COR-L47 (cell line): ENCODE results near the gene TSC22D1.
A peak's percentile ranks its signal among the peaks of the same experiment; 100 is the strongest.
"Not testable (repeated sequence)": the region's sequence is repeated elsewhere in the genome, so short reads cannot be mapped to it uniquely, and the experiment has no call there.

ENCODE experiments used
- DNase-seq: peaks from one replicate; lab custom pipeline; 2025; lab: John Stamatoyannopoulos, UW

Gene TSC22D1

DNA sequence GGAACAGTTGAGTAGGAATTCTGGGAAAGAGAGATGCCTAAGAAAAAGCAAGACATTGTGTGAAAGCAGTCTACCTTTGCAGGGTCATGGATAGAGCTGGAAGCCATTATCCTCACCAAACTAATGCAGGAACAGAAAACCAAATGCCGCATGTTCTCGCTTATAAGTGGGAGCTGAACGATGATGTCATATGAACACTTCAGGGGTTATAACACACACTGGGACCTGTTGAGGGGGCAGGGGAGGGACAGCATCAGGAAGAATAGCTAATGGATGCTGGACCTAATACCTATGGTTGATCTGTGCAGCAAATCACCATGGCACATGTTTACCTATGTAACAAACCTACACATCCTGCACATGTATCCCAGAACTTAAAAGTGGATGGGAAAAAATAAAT, 69.9 kb downstream of the TSC22D1 start:
- no peak for DNase-seq

DNA sequence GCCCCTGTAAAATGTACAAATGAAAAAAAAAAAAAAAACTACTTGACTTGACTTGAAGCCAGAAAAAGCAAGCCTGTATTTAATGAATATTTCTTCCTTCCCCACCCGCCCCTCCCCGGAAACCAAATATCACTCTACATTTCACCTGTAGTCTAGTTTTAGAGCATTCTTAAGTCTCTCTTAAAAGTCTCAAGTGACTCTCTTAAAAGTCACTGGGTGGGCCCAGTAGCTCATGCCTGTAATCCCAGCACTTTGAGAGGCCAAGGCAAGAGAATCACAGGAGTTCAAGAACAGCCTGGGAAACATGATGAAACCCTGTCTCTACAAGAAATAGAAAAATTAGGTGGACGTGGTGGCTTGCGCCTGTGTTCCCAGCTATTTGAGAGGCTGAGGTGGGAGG, 72.0 kb downstream of the TSC22D1 start:
- no peak for DNase-seq

DNA sequence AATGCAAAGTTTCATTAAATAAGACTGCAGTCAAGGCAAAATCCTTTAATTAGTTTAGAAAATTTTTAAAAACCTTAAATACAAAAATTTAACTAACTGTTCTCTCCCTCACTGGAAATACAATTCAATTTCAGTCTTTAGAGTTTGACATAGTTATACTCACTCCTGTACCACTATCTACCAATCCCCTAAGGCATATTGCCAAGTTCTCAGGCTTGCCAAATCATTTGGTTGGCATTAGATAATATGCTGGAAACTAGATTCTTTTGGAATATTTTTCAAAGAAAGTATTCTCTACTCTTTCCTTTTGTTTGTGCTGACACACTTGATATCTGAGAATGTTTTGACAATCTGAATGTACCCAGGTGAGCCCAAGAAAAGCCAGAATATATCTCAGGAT, 77.2 kb downstream of the TSC22D1 start:
- DNase-seq: no peak

DNA sequence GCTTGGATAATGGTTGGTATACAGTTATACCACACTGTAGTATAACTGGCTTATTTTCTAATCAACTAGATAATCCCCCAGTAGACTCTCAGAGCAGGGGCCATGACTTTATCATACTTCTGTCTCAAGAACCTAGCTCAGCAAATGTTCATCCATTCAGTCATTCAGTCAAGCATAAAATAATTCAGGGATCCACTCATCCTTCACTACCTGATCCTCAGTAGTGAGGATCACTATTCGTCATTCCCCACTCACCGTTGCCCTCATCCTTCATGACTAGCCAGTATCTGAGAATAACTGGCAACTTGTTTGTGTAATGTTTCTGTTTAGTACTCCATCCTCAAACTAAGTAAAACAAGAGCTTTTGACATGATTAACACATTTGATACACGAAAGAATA, 77.6 kb downstream of the TSC22D1 start:
- no peak for DNase-seq

DNA sequence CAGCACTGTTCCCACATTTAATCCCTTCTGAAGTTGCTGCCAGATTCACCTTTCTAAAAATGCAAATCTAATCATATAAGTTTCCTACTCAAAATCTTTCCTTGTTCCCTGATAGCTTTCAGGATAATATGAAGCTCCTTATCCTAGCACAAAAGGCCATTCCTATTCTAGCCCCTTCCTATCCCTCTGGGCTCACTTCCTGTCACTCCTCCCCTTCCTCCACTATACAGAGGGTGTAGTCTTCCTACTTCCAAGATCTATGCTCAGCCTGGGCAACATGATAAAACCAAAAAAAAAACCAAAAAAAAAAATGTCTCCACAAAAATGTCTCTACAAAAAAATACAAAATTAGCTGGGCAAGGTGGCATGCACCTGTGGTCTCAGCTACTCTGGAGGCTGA, 78.3 kb downstream of the TSC22D1 start:
- no peak for DNase-seq

DNA sequence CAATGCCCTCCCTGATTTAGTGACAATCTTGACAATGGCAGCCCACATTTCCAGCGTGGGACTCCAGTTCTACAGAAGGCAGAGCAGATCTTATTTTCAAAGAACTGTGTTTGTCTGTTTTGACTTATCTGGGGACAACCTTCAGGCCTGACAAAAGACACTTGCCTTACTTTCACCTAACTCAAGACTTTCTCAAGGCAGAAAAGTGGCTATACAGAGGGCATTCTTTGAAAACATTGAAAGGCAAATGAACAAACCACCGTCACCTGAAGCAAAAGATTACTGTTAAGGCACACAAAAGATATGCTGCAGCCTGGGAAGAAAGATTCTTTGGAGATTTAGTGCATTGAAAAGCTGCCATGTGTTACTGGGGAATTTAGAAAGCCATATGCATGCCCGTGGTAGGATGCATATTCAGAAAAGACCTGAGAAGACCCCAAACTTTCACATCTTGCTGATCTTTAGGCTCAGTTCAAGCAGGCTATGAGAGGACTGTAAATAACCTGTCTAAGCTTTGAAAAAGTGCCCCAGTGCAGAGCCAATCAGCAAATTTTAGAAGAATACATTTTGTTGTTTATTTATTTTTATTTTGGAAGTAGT, 82.8 kb downstream of the TSC22D1 start:
- no peak for DNase-seq

DNA sequence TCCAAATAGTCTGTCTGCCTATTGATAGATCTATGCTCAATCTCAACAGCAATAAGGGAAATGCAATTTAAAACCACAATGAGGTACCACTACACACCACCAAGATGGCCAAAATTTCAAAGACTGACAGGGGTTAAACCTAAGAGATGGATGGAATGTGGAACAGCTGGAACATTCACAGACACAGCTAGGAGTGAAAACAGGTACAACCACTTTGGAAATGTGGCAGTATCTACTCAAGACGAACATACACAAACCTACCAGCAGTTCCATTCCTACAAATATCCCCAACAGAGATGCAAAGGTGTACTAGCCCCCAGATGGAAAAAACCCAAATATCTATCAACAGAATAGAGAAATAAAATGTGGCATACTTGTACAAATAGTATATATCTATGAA, 86.4 kb downstream of the TSC22D1 start:
- DNase-seq: no peak

DNA sequence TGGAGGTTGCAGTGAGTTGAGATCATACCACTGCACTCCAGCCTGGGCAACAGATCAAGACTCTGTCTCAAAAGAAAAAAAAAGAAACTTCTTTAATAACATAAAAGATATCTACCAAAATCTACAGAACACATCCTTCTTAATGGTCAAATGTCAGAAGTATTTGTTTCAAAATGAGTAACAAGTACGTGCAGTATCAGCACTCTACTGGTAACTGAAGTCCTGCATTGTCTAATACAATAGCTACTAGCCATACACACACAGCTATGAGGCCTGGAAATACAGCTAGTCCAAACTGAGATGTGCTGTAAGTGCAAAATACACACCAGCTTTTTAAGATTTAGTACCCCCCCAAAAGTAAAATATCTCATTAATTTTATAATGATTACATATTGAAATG, 88.1 kb downstream of the TSC22D1 start:
- no peak for DNase-seq

DNA sequence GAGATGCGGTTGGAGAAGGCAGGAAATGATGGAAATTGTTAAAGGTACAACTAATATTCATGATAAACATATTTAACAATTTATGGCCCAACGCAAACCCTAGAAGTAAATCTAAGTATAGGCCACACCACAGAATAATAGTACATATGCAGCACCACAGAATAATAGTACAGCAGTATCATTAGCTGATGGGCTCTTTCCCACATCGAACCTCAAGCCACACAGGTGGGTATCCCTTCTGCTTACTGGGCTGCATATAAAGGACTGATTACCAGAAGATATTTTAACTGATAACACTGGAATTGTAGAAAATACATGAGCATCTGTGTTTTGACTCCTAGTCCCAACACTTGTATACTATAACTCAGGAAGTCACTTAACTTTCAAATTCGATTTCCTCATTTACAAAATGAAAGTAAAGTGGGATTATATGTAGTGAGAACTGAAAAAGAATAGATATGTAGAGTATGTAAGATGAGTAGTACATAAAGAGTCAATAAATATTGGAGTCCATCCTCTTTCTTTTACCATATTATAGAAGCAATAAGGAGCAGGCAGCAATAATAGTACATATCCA, 91.5 kb downstream of the TSC22D1 start:
- DNase-seq: no peak

DNA sequence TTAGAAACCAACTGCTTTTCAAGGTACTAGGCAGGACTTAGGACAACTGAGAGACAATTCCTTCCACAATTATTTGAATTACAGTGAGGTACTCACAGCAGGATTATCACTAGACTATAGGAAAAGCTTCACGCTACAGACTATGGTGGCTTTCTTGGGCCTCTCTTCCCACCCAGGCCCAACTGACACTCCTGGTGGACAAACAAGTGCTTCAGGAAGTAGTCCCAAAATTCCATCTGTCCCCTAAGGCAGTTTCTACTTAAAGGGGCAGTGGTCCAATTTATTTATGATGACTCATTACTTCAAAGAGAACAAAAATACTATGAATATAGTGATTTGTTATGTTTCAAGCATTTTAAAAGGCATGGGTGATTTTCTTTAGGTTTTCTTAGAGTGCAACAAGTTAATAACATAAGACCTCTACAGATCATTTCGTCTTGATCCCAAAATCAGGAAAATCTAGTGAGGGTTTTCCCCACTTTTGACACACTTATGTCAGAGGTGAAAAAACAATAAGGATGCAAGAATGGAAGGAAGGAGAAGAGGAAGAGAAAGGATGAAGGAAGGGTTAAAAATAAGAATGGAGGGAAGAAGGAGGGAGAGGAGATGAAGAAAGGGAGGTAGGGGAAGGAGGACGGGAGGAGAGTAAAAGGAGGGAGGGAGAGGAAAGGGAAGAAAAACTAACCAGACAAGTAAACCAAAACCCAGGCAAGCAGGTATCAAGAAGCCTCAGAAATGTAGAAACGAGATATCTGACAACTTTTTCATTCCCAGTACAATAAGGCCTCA, 101.8 kb downstream of the TSC22D1 start:
- no peak for DNase-seq

DNA sequence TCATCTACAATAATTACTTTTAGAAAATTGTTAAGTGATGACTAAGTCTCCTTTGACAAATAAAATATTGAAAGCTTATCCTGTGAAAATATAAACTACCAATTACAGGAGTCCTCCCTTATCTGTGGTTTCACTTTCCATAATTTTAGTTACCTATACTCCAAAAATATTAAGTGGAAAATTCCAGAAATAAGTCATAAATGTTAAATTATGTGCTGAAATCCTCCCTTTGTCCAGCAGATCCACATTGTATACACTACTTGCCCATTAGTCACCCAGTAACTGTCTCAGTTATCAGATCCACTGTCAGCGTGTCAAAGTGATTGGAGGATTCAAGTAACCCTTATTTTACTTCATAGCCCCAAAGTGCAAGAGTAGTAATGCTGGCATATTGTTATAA, 104.4 kb downstream of the TSC22D1 start:
- no peak for DNase-seq

DNA sequence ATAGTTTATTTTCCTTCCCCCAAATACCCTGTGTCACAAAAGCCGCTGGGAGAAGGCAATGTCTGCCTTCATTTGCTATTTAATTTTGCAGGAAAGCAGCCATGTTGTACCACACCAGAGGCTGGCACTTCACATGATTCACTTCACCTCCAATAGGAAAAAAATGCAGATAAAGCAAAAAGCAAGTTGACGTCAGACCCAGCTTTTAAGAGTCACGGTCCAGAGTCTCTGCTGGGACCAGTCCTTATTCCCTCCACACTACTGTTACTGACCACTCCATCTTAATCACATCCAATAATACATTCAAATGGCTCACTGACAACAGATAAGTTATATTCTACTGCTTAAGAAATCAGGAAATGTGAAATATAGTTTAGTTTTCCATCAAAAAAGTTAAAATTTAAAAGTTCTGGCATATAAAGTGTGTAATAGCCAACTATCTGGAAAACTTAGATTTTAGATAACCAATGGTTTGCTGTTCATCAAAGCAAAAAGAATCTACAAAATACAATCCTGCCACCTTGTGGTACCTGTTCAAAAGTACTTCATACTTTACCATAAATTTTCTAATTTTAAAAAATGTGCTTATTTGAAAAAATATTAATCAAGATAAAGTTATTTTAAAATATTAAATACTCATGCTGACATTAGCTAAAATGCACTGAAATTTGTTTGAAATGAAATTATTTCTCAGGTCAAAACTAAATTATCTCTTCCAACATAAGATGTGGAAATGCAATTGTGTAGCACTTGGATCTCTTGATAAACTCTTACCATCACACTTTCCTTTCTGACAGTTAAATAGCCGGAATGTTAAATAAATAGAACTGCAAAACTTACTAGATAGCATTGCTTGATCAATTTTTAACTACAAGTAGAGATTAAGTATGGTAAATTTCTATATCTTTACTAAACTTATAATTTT, 105.2 kb downstream of the TSC22D1 start:
- DNase-seq: peak; percentile 13

DNA sequence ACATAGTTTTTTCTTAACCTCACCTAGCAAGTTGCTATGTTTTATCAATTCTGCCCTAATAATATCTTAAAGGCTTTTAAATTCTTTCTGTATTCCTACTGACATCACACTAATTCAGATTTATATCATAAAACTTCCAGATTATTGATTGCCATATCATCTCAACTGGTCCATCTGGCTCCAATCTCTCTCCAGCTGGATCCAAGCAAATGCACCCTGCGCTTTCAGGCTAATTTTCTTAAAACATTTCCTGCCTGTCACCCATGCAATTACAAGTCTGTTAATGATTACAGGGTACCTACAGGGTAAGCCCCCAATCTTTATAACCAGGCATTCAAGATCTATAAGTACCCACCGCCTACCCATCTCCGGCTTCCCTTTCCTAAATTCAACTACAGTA, 107.3 kb downstream of the TSC22D1 start:
- no peak for DNase-seq

DNA sequence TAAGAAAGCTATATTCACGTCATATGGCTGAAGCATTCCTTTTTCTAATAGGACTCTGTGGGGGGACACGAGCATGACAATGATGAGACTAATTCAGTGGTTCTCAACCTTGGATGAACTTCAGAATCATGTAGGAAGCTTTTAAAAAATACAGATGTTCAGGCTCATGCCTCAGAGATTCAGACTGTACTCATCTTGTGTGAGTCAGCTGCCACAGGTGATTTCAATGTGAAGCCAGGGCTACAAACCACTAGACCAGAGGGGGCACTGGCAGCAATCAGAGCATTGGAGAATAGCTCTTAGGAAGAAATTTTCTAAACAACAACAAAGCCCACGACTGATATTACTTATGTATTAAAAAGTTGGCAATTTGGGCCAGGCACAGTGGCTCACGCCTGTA, 110.8 kb downstream of the TSC22D1 start:
- DNase-seq: no peak

DNA sequence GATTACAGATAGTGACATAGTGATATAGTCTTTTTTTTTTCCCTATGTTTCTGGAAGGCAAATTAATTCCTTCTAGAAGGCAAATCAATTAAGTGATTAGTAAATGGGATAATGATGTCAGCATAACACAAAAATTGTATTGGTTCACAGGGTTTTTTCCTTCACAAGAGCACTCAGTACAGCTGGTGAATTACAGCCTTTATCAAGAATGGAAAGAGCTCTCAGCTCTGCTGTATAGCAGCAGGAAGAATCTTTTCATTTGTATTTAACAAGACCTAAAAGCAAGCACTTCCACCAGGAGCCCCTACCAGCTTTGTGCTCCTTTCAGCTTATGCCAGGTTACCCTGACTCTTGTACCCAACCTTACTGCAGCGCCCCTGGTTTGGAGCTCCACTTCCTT, 111.7 kb downstream of the TSC22D1 start:
- no peak for DNase-seq

DNA sequence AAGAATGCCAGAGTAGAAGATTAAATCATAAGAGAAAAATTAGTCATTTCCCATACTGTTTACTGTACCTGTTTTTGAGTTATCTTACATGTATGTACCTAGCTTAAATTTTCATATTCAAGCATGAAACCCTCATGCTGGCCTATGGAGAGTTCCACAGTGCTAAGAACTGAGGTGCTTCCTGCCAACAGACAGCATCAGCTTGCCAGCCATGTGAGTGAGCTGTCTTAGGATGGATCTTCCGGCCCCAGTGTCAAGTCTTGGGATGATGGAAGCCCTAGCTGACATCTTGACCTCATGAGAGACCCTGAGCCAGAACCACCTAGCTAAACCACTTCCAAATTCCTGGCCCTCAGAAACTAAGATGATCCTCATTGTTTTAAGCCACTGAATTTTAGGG, 112.4 kb downstream of the TSC22D1 start:
- no peak for DNase-seq

DNA sequence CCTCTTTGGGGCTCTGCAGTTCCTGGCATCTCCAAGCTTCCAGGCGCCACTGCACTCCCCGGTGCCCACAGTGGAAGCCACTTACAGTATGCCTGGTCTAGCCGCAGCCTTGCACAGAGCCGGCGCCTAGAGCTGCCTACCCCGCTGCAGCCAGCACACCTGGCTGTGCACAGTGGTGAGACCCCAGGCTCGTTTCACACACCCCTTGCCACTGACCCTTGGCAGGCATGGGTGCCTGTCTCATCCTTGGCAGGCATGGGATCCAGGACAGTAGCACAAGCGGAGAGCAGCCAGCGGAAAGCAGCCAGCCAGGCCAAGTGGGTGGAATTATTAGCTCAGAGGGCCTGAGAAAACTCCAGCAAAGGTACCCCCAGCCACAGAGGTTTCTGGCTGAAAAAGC, 116.5 kb downstream of the TSC22D1 start:
- no peak for DNase-seq

DNA sequence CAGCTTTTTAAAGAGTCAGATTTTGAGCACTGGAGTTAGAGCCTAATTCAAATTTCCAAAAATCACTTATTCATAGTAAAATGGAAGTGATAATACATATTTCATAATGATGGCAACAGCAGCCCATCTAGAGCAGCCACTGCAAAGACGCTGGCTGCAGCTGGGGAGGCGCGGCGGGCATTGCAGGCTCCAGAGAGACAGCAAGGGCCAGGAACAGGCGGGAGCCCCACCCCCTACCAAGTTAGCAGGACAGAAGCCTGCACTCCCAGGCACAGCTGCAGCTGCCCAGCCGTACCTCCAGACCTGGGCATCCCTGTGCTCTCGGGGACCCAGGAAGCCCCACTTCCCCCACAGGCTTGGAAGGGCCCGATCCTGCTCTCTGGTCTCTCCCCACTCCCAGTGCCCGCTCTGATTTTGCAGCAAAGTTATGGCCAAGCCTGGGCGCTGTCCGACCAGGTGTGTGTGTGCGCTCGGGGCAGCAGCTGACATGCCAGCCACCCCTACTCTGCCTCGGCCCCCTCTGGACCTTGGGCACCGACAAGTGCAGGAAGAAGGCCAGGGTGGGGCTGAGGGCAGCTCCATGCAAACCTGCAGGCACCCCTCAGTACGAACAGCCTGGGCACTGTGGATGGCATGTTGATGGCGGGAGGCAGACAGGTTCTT, 117.7 kb downstream of the TSC22D1 start:
- DNase-seq: no peak

DNA sequence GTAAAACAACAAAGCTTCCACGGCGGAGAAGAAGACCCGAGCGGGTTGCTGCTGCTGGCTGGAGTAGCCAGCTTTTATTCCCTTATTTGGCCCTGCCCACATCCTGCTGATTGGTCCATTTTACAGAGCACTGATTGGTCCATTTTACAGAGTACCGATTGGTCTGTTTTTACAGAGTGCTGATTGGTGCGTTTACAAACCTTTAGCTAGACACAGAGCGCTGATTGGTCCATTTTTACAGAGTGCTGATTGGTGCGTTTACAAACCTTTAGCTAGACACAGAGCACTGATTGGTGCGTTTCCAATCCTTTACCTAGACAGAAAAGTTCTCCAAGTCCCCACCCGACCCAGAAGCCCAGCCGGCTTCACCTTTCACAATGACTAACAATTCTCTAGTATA, 119.9 kb downstream of the TSC22D1 start:
- not testable (repeated sequence) for DNase-seq

DNA sequence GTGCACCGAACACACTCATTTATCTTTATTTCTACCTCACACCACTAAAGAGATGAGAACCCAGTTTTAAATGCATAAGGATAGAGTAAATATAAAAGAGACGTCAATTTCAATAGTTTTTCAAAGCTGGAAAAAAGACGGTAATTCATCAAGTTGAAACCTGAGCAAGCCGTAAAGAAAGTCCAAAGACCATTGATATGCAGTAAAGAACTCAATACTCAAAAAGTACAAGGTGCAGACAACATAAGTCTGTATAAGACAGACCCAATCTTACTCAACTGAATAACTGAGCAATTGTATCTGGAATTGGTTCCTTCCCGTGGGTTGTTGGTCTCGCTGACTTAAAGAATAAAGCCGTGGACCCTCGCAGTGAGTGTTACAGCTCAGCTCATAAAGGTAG, 120.4 kb downstream of the TSC22D1 start:
- DNase-seq: no peak

DNA sequence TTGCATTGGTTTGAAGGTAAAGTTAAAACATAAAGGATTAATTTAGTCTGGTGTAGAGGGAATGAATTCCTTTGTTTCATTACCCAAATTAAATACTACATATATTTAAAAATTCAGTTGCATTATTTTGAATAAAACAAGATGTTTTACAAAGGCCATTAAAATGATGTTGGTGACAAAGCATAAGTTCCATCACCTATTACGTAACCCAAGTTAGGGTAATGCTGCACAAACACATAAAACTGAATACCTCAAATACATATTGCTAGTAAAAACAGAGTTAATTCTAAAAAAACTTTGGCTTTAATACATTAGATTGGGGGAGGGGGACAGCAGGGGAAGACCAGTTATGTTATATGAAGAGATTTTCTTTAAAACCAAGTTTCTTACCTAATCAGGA, 122.2 kb downstream of the TSC22D1 start:
- DNase-seq: no peak

DNA sequence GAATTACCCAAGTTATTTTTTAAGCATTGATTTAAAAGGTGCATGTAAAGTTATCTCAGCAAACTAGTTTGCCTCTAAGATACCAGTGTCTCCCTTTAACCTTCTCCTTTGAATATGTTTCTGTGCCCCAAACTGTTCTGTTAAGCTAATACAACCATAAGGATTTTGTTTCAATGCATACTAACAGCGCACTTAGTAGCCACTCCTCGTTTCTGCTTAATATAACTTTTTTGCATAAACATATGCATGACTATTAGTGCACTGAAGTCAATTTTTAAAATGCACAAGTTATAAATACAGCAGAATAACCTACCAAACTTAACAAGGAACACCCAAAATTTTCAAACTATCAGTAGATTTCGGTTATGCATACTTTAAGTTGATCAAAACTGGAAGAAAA, 123.1 kb downstream of the TSC22D1 start:
- DNase-seq: no peak
